Spleen (tissue), 7 donors: Measurements from ENCODE around the gene NR2E3.

ENCODE experiments used
- POLR2AphosphoS5 ChIP-seq, 3 donors: sonication (generic); formaldehyde crosslinking; IDR thresholded peaks; one replicate each; pipeline ENCODE4 v1.5.1; 2017; ENCODE audit warnings: antibody characterized with exemption in 3 of 3
- TF ChIP-seq, protein P1 (sequence below), 11 experiments: fragments of 200-600 bp in 7 of 11; fragments of 450-650 bp in 4 of 11; sonication (generic) in 4 of 11; IDR thresholded peaks in 8 of 11; conservative IDR thresholded peaks in 3 of 11; 1 replicate in 7 of 11; 2 replicates in 4 of 11; pipeline versions ENCODE4 v1.4.0 to v1.8.0; 2016 to 2021; ENCODE audit warnings: antibody characterized with exemption in 11 of 11, inconsistent platforms in 4 of 11, mild to moderate bottlenecking in 1 of 11
- donor health status: DM: no; HTN: no; CAD: no; lungs with moderate emphysema.
- donor health status: DM: no; HTN: no; CAD: no.
- donor health status: DM: no; HTN: no; CAD: no.

DNA sequence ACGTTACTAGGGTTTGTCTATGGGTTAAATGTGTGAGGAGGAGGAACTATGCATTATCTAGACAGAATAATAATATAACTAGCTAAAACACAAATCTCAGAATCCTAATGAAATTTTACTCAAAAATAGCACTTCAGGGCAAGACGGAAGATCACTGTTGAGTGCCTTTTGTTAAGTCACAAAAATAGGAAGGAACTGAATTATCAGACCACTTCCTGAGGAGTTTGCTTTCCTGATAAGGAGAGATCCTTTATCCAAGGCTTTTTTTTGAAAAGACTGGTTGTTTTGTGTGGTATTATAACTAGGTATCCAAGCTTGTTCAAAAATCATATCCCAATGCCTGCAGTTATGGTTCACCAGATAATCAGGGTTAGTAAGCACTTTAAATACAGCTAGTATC, 34.6 kb downstream of the NR2E3 start:
- no peak for TF ChIP-seq POLR2AphosphoS5 (IDR thresholded peaks at IDR 0.05)
- TF ChIP-seq, protein P1, sequence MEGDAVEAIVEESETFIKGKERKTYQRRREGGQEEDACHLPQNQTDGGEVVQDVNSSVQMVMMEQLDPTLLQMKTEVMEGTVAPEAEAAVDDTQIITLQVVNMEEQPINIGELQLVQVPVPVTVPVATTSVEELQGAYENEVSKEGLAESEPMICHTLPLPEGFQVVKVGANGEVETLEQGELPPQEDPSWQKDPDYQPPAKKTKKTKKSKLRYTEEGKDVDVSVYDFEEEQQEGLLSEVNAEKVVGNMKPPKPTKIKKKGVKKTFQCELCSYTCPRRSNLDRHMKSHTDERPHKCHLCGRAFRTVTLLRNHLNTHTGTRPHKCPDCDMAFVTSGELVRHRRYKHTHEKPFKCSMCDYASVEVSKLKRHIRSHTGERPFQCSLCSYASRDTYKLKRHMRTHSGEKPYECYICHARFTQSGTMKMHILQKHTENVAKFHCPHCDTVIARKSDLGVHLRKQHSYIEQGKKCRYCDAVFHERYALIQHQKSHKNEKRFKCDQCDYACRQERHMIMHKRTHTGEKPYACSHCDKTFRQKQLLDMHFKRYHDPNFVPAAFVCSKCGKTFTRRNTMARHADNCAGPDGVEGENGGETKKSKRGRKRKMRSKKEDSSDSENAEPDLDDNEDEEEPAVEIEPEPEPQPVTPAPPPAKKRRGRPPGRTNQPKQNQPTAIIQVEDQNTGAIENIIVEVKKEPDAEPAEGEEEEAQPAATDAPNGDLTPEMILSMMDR (IDR thresholded peaks at IDR 0.05 in 8 of 11, conservative IDR thresholded peaks at IDR 0.05 in 3 of 11): no peak
